Neural cell (in vitro differentiated cells): Measurements from ENCODE around the gene MYEOV. TPM values are rescaled to one million over a fixed set of nuclear protein-coding genes. Genes with fewer than 3 reads are reported as not detected.

Source experiments
- H2AFZ ChIP-seq: fragments of 200-600, 300-800 bp; sonication (generic), shearing (Covaris generic); 2 replicates; pipeline ENCODE4 v1.6.0; 2014; ENCODE audit warnings: low read depth, mild to moderate bottlenecking, antibody characterized with exemption, low read length, moderate library complexity
- H3F3A ChIP-seq: fragments of 200-600 bp; shearing (Covaris generic); 2 replicates; pipeline ENCODE4 v1.6.1; 2016; ENCODE audit warnings: mild to moderate bottlenecking, moderate library complexity, mixed read lengths, antibody characterized with exemption, low read length; ENCODE audit not compliant: insufficient read depth, poor library complexity, severe bottlenecking
- H3K27ac ChIP-seq: fragments of 200-600, 300-800 bp; sonication (generic), shearing (Covaris generic); 2 replicates; pipeline ENCODE4 v1.5.1; 2014; ENCODE audit warnings: mild to moderate bottlenecking, low read length, moderate library complexity
- H3K27me3 ChIP-seq: fragments of 300-800, 200-600 bp; sonication (generic), shearing (Covaris generic); 2 replicates; pipeline ENCODE4 v1.6.0; 2014; ENCODE audit warnings: mild to moderate bottlenecking, low read depth, low read length, moderate library complexity; ENCODE audit not compliant: insufficient read depth
- H3K36me3 ChIP-seq: fragments of 300-800, 200-600 bp; sonication (generic), shearing (Covaris generic); 2 replicates; pipeline ENCODE4 v1.5.1; 2014; ENCODE audit warnings: mild to moderate bottlenecking, antibody characterized with exemption, low read length, moderate library complexity; ENCODE audit not compliant: insufficient read depth
- H3K4me2 ChIP-seq: fragments of 300-800, 200-600 bp; sonication (generic), shearing (Covaris generic); 2 replicates; pipeline ENCODE4 v1.6.0; 2014; ENCODE audit warnings: mild to moderate bottlenecking, low read length
- H3K4me3 ChIP-seq: fragments of 300-800, 200-600 bp; sonication (generic), shearing (Covaris generic); 2 replicates; pipeline ENCODE4 v1.5.1; 2014; ENCODE audit warnings: mild to moderate bottlenecking, low read length, moderate library complexity
- H3K79me2 ChIP-seq: fragments of 200-600 bp; shearing (Covaris generic); replicated peaks from 2 replicates; pipeline ENCODE4 v1.6.0; 2014; ENCODE audit warnings: mild to moderate bottlenecking, low read length, moderate library complexity; ENCODE audit not compliant: insufficient read depth
- H3K9ac ChIP-seq: fragments of 300-800, 200-600 bp; sonication (generic), shearing (Covaris generic); 2 replicates; pipeline ENCODE4 v1.6.1; 2016; ENCODE audit warnings: mild to moderate bottlenecking, low read length, mixed read lengths
- H3K9me2 ChIP-seq: fragments of 200-600 bp; shearing (Covaris generic); 2 replicates; pipeline ENCODE4 v1.6.1; 2016; ENCODE audit warnings: mild to moderate bottlenecking, low read length, mixed read lengths; ENCODE audit not compliant: insufficient read depth
- H3K9me3 ChIP-seq: fragments of 200-600, 300-800 bp; sonication (generic), shearing (Covaris generic); 2 replicates; pipeline ENCODE4 v1.6.1; 2016; ENCODE audit warnings: mild to moderate bottlenecking, mixed run types, low read length, moderate library complexity, mixed read lengths
- H4K20me1 ChIP-seq: fragments of 200-600 bp; shearing (Covaris generic); 2 replicates; pipeline ENCODE4 v1.6.1; 2016; ENCODE audit warnings: mild to moderate bottlenecking, mixed run types; ENCODE audit not compliant: insufficient read depth
- EP300 ChIP-seq: fragments of 450-650 bp; conservative IDR thresholded peaks from 2 replicates; pipeline ENCODE4 v1.6.1; 2014; ENCODE audit warnings: antibody characterized with exemption, mild to moderate bottlenecking, moderate library complexity; ENCODE audit not compliant: poor library complexity, severe bottlenecking
- EZH2 ChIP-seq: fragments of 200-600, 300-800 bp; shearing (Covaris generic), sonication (generic); IDR thresholded peaks from 2 replicates; pipeline ENCODE4 v1.6.1; 2014; ENCODE audit warnings: antibody characterized with exemption, low read length, borderline replicate concordance, mild to moderate bottlenecking; ENCODE audit not compliant: insufficient read depth, poor library complexity, severe bottlenecking
- MXI1 ChIP-seq: fragments of 450-650 bp; conservative IDR thresholded peaks from 2 replicates; pipeline ENCODE4 v1.6.1; 2014; ENCODE audit warnings: antibody characterized with exemption, mild to moderate bottlenecking; ENCODE audit not compliant: poor library complexity, severe bottlenecking
- POLR2AphosphoS5 ChIP-seq: IDR thresholded peaks from 2 replicates; pipeline ENCODE4 v1.6.1; 2012
- RAD21 ChIP-seq: fragments of 450-650 bp; conservative IDR thresholded peaks from 2 replicates; pipeline ENCODE4 v1.6.1; 2014; ENCODE audit warnings: antibody characterized with exemption, mild to moderate bottlenecking, moderate library complexity
- SMC3 ChIP-seq: fragments of 450-650 bp; conservative IDR thresholded peaks from 2 replicates; pipeline ENCODE4 v1.6.1; 2014; ENCODE audit warnings: antibody characterized with exemption, mild to moderate bottlenecking, moderate library complexity; ENCODE audit not compliant: poor library complexity
- TAF1 ChIP-seq: IDR thresholded peaks from 2 replicates; pipeline ENCODE4 v1.6.1; 2012; ENCODE audit warnings: low read depth
- polyA plus RNA-seq: library from polyadenylated mRNA; depleted of rRNA; stranded (reverse); fragments of >200 nt; gene quantifications from 2 replicates; pipeline ENCODE4 v1.2.3, GENCODE V29; 2014
- TF ChIP-seq, protein P1 (sequence below): fragments of 450-650 bp; IDR thresholded peaks from 2 replicates; pipeline ENCODE4 v1.5.1; 2014; ENCODE audit warnings: antibody characterized with exemption, mild to moderate bottlenecking, moderate library complexity; ENCODE audit not compliant: poor library complexity, severe bottlenecking
- TF ChIP-seq, protein P2 (sequence below): IDR thresholded peaks from 2 replicates; pipeline ENCODE4 v1.6.1; 2012; ENCODE audit warnings: borderline replicate concordance

Gene MYEOV
- polyA plus RNA-seq, 1 donor from 2014 or later, result not detected

DNA sequence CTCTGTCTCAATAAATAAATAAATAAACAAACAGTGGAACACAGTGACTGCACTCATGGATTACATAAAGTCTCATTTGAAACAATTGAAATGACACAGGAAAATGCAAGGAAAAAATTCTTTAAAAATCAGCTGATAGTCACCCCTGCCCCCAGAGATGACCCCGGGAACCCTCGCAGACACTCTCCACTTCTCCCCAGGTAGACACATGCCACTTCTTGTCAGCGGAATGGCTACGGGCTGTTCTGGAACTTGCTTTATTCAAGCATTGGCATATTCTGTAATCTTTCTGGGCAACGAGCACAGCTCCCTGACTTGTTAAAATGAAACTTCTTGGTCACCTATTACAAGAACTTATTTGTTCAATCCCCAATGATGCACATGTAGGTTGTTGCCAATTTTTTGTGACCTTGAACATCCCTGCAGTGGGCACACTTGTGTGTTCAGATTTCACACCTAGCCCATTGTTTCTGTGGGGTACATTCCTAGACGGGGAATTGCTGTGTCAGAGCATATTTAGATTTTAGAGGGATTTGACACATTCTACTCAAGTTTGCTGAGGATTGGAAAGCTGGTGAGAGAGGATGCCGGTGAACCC lies 32.8 kb downstream of the MYEOV start:
- TF ChIP-seq, protein P1, sequence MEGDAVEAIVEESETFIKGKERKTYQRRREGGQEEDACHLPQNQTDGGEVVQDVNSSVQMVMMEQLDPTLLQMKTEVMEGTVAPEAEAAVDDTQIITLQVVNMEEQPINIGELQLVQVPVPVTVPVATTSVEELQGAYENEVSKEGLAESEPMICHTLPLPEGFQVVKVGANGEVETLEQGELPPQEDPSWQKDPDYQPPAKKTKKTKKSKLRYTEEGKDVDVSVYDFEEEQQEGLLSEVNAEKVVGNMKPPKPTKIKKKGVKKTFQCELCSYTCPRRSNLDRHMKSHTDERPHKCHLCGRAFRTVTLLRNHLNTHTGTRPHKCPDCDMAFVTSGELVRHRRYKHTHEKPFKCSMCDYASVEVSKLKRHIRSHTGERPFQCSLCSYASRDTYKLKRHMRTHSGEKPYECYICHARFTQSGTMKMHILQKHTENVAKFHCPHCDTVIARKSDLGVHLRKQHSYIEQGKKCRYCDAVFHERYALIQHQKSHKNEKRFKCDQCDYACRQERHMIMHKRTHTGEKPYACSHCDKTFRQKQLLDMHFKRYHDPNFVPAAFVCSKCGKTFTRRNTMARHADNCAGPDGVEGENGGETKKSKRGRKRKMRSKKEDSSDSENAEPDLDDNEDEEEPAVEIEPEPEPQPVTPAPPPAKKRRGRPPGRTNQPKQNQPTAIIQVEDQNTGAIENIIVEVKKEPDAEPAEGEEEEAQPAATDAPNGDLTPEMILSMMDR, result no peak
- TF ChIP-seq EP300 (no peak), TAF1 (no peak), SMC3 (no peak), MXI1 (no peak), RAD21 (no peak), EZH2 (no peak), POLR2AphosphoS5 (no peak)
- TF ChIP-seq, protein P2, sequence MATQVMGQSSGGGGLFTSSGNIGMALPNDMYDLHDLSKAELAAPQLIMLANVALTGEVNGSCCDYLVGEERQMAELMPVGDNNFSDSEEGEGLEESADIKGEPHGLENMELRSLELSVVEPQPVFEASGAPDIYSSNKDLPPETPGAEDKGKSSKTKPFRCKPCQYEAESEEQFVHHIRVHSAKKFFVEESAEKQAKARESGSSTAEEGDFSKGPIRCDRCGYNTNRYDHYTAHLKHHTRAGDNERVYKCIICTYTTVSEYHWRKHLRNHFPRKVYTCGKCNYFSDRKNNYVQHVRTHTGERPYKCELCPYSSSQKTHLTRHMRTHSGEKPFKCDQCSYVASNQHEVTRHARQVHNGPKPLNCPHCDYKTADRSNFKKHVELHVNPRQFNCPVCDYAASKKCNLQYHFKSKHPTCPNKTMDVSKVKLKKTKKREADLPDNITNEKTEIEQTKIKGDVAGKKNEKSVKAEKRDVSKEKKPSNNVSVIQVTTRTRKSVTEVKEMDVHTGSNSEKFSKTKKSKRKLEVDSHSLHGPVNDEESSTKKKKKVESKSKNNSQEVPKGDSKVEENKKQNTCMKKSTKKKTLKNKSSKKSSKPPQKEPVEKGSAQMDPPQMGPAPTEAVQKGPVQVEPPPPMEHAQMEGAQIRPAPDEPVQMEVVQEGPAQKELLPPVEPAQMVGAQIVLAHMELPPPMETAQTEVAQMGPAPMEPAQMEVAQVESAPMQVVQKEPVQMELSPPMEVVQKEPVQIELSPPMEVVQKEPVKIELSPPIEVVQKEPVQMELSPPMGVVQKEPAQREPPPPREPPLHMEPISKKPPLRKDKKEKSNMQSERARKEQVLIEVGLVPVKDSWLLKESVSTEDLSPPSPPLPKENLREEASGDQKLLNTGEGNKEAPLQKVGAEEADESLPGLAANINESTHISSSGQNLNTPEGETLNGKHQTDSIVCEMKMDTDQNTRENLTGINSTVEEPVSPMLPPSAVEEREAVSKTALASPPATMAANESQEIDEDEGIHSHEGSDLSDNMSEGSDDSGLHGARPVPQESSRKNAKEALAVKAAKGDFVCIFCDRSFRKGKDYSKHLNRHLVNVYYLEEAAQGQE, result no peak
- Histone ChIP-seq H2AFZ (no peak overlapping the region), H3K9me3 (no peaks in the 10 kb centered on the region), H4K20me1 (no peaks in the 10 kb centered on the region), H3K27me3 (no peaks in the 10 kb centered on the region), H3K9me2 (no peaks in the 10 kb centered on the region), H3K4me3 (no peak overlapping the region), H3K4me2 (no peak overlapping the region), H3K36me3 (no peaks in the 10 kb centered on the region), H3K27ac (no peak overlapping the region), H3K79me2 (no peaks in the 10 kb centered on the region), H3F3A (no peaks in the 10 kb centered on the region), H3K9ac (no peak overlapping the region)

DNA sequence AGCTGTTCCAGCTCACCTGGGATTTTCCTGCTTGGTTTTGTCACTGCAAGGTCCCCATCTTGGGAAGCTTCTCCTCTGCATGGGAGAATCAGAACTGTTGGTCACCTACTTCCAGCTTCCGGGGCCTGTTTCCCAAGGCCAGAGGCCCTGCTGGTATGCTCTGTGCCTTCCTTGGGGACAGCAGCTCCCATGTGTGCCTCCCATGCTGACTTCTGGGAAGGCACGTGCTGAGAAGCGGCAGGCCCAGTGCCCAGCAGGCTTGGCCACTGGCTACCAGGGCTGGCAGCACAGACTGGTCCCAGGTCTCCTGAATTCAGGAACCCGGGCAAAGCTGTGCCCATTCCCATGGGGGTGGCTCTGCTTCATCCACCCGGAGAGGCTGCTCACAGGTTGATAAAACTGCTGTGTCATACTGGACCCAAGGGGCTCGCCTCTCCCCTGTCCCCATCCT lies 33.8 kb downstream of the MYEOV start:
- Histone ChIP-seq H2AFZ (no peak overlapping the region), H3K9me3 (no peaks in the 10 kb centered on the region), H3K4me2 (no peak overlapping the region), H3K36me3 (no peaks in the 10 kb centered on the region), H3K79me2 (no peaks in the 10 kb centered on the region), H4K20me1 (no peaks in the 10 kb centered on the region), H3K27me3 (no peaks in the 10 kb centered on the region), H3K27ac (no peak overlapping the region), H3K4me3 (no peak overlapping the region), H3K9me2 (no peaks in the 10 kb centered on the region), H3F3A (no peaks in the 10 kb centered on the region), H3K9ac (no peak overlapping the region)
- TF ChIP-seq RAD21 (no peak), EZH2 (no peak), TAF1 (no peak), POLR2AphosphoS5 (no peak)
- TF ChIP-seq, protein P1, result no peak
